Erythroblast (primary cell): ENCODE results near the gene GLT8D2.

Source experiments
- GATA1 ChIP-seq: IDR thresholded peaks from 2 replicates; pipeline ENCODE4 v1.6.1; 2011; ENCODE audit warnings: low read depth, mild to moderate bottlenecking, control low read depth, low read length, moderate library complexity
- POLR2A ChIP-seq: IDR thresholded peaks from 2 replicates; pipeline ENCODE4 v1.6.1; 2011; ENCODE audit warnings: mild to moderate bottlenecking, low read length

DNA sequence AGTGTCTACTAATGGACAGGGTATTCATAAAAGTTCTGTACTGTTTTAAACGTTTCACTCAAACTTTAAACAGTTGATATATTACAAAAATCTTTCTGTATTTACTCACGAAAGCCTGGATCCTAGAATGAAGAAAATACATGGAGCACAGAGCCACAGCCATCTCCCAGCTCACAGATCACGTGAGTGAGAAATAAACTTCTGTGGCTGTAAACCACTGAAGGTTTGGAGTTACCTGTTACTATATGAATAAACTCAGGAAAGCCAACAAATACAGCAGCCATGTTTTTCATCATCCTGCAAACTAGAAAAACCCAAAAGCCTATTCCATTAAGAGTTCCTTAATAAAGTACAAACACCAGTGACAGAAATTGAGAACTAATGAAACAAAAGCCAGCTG lies 85.2 kb downstream of the GLT8D2 start:
- TF ChIP-seq POLR2A (no peak), GATA1 (no peak)
